ENCODE data around the gene TMIGD1.

Gene TMIGD1

DNA sequence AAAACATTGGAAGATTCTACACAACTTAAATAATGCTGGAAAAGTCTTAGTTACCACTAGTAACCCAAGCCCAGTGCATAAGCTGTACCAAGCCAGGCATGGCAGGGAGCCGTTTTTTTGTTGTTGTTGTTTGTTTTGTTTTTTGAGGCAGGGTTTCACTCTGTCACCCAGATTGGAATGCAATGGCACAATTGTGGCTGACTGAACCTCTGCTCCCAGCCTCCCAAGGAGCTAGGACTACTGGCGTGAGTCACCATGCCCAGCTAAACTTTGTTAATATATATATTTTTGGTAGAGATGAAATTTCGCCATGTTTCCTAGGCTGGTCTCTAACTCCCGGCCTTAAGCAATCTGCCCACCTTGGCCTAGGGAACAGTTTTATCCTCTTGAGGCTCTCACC lies 564 bp upstream of the TMIGD1 start:
- Histone ChIP-seq H3K4me3 (no peak overlapping the region), H3K9me3 (no peaks in the 10 kb centered on the region), H3K27me3 (no peaks in the 10 kb centered on the region), H3K36me3 (no peaks in the 10 kb centered on the region), H3K4me1 (no peaks in the 10 kb centered on the region), H3K27ac (no peak overlapping the region)
- DNase-seq = no peak
- intact Hi-C loops (cut with DNase I; ENCODE audit: low total_unique reads) = no loop called here
- TF ChIP-seq, protein P1, sequence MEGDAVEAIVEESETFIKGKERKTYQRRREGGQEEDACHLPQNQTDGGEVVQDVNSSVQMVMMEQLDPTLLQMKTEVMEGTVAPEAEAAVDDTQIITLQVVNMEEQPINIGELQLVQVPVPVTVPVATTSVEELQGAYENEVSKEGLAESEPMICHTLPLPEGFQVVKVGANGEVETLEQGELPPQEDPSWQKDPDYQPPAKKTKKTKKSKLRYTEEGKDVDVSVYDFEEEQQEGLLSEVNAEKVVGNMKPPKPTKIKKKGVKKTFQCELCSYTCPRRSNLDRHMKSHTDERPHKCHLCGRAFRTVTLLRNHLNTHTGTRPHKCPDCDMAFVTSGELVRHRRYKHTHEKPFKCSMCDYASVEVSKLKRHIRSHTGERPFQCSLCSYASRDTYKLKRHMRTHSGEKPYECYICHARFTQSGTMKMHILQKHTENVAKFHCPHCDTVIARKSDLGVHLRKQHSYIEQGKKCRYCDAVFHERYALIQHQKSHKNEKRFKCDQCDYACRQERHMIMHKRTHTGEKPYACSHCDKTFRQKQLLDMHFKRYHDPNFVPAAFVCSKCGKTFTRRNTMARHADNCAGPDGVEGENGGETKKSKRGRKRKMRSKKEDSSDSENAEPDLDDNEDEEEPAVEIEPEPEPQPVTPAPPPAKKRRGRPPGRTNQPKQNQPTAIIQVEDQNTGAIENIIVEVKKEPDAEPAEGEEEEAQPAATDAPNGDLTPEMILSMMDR (IDR thresholded peaks at IDR 0.05) = no peak

DNA sequence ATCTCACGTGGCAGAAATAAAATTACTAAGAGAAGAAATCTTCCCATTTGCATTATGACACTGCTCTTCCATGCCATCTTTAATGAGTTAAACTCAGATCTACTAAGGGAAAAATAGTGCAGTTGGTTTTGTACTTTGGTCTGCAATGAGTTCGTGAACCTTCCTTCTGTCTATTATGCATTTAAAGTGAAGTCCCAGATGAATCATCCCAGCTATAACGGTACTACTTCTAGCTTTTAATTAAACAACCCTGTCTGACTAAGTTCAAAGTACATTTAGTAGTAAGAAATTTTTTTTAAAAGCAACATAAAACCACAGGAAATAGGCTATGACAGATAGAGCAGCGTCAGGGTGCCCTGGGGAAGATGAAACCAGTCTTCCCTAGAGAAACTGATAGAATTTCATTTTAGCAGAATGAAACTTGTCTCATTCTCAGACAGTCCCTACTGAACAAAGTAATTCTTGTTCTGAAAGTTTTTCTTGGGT lies 1.8 kb downstream of the TMIGD1 start:
- H3K4me3 ChIP-seq = no peak overlapping the region
- no peaks in the 10 kb centered on the region for H3K4me1 ChIP-seq
- intact Hi-C loops (cut with DNase I; ENCODE audit: low total_unique reads) = no loop called here
- TF ChIP-seq, protein P1 (IDR thresholded peaks at IDR 0.05) = no peak
- H3K36me3 ChIP-seq = no peaks in the 10 kb centered on the region
- peaks cover 0 to 8% of the 10 kb centered on the region in 2 donors for H3K27me3 ChIP-seq
- DNase-seq = no peak
- H3K9me3 ChIP-seq = no peaks in the 10 kb centered on the region
- no peak overlapping the region for H3K27ac ChIP-seq

DNA sequence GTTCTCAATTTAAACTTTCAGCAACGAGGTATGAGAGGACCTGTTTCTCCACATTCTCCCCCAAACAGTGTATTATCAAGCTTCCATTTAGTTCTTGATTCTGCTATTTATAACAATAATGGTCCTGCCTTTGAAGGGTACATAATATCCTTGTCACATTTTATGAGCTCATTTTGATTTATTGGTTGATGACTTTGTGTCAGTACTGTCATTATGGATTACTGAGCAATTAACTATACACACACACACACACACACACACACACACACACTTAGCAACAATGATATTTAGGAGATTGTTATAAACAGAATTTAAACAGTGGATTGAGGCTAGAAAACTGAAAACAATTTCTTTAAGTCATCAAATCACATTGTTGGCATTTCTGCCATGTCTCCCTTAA lies 7.0 kb downstream of the TMIGD1 start:
- no peaks in the 10 kb centered on the region for H3K36me3 ChIP-seq
- intact Hi-C loops (cut with DNase I; ENCODE audit: low total_unique reads) = no loop called here
- peaks cover 0 to 8% of the 10 kb centered on the region in 2 donors for H3K27me3 ChIP-seq
- H3K4me3 ChIP-seq = no peak overlapping the region
- no peak overlapping the region for H3K27ac ChIP-seq
- no peak for DNase-seq
- no peaks in the 10 kb centered on the region for H3K4me1 ChIP-seq
- H3K9me3 ChIP-seq = no peaks in the 10 kb centered on the region
- TF ChIP-seq, protein P1 (IDR thresholded peaks at IDR 0.05) = no peak

DNA sequence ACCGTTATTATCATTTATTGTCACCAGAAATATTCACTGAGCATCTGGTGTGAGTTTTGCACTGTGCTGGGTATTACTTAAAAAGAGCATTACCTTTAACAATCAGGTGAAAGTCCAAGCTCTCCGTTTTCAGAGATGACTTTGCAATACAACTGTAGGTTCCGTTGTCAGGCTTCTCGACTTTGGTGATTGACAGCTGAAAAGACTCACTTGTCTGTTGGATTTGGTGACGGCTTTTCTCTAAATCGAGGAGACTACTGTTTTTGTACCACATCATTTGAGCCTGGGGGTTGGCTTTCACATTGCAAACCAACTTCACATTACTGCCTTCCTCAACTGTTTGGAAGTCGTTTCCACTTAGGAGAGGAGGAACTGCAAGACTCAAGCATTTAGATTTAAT lies 9.1 kb downstream of the TMIGD1 start:
- TF ChIP-seq, protein P1 (IDR thresholded peaks at IDR 0.05) = no peak
- no peaks in the 10 kb centered on the region for H3K4me1 ChIP-seq
- no peak overlapping the region for H3K4me3 ChIP-seq
- intact Hi-C loops (cut with DNase I; ENCODE audit: low total_unique reads) = no loop called here
- H3K27me3 ChIP-seq = peaks cover 0 to 15% of the 10 kb centered on the region in 2 donors
- DNase-seq = no peak
- H3K27ac ChIP-seq = no peak overlapping the region
- no peaks in the 10 kb centered on the region for H3K36me3 ChIP-seq
- no peaks in the 10 kb centered on the region for H3K9me3 ChIP-seq

DNA sequence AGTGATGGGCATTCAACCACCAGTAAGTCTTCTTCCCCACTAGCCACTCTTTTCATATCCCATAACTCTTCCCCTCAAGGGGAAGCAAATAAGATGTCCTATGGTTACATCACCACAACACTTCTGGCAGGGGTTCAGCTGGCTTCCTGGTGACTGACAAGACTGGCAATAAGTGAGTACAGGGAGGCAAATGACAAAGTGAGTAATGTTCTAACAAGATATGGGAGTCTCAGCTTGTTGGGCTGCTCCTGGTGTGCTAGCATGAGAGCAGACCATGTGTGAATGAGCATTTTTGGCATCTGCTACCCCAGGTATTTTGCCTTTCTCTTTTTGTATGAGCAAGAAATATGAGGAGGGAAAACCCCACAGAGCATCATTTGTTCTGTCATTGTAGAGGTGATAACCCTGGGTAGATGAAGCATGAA lies 9.9 kb downstream of the TMIGD1 start:
- Histone ChIP-seq H3K27ac (no peak overlapping the region), H3K4me1 (no peaks in the 10 kb centered on the region), H3K9me3 (no peaks in the 10 kb centered on the region), H3K36me3 (no peaks in the 10 kb centered on the region), H3K4me3 (no peak overlapping the region), H3K27me3 (peaks cover 0 to 15% of the 10 kb centered on the region in 2 donors)
- TF ChIP-seq, protein P1 (IDR thresholded peaks at IDR 0.05) = no peak
- intact Hi-C loops (cut with DNase I; ENCODE audit: low total_unique reads) = no loop called here
- DNase-seq = peak in 1 of 2 donors; percentile 53
